Nephron (organoid): ENCODE measurements around the gene ESR2.

Source experiments
- H3K27ac Mint-ChIP-seq, 3 experiments: 2 replicates each; pipeline ENCODE4 v1.8.0; 2020; ENCODE audit warnings: mixed read lengths in 3 of 3, mild to moderate bottlenecking in 2 of 3, moderate library complexity in 1 of 3
- H3K27me3 Mint-ChIP-seq: 2 replicates; pipeline ENCODE4 v1.8.0; 2021; ENCODE audit warnings: low read depth, mild to moderate bottlenecking, moderate library complexity, mixed read lengths
- H3K36me3 Mint-ChIP-seq: 2 replicates; pipeline ENCODE4 v1.8.0; 2020; ENCODE audit warnings: low read depth, mixed read lengths
- H3K4me1 Mint-ChIP-seq: 2 replicates; pipeline ENCODE4 v1.8.0; 2020; ENCODE audit warnings: mixed read lengths
- H3K4me3 Mint-ChIP-seq, 3 experiments: 2 replicates each; pipeline ENCODE4 v1.8.0; 2020; ENCODE audit warnings: mild to moderate bottlenecking in 3 of 3, mixed read lengths in 3 of 3, moderate library complexity in 2 of 3
- H3K9me3 Mint-ChIP-seq: 2 replicates; pipeline ENCODE4 v1.8.0; 2020; ENCODE audit warnings: mixed read lengths
- TF ChIP-seq, protein P1 (sequence below), 3 experiments: fragments of 200-600 bp; sonication (generic); IDR thresholded peaks; one replicate each; pipeline ENCODE4 v1.5.0; 2021; ENCODE audit warnings: antibody characterized with exemption in 3 of 3; ENCODE audit not compliant: unreplicated experiment in 3 of 3

ESR2 gene

GRCh38 chr14:64194404-64194803, 99.8 kb downstream of the ESR2 start:
- TF ChIP-seq, protein P1, sequence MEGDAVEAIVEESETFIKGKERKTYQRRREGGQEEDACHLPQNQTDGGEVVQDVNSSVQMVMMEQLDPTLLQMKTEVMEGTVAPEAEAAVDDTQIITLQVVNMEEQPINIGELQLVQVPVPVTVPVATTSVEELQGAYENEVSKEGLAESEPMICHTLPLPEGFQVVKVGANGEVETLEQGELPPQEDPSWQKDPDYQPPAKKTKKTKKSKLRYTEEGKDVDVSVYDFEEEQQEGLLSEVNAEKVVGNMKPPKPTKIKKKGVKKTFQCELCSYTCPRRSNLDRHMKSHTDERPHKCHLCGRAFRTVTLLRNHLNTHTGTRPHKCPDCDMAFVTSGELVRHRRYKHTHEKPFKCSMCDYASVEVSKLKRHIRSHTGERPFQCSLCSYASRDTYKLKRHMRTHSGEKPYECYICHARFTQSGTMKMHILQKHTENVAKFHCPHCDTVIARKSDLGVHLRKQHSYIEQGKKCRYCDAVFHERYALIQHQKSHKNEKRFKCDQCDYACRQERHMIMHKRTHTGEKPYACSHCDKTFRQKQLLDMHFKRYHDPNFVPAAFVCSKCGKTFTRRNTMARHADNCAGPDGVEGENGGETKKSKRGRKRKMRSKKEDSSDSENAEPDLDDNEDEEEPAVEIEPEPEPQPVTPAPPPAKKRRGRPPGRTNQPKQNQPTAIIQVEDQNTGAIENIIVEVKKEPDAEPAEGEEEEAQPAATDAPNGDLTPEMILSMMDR (IDR thresholded peaks at IDR 0.05; ENCODE audit: unreplicated experiment in 3 of 3) = no peak
- Mint-ChIP-seq H3K4me1 (peaks cover 25% of the 10 kb centered on the region), H3K27ac (no peak overlapping the region), H3K36me3 (peaks cover 32% of the 10 kb centered on the region), H3K4me3 (no peak overlapping the region), H3K27me3 (no peaks in the 10 kb centered on the region), H3K9me3 (no peaks in the 10 kb centered on the region)

DNA sequence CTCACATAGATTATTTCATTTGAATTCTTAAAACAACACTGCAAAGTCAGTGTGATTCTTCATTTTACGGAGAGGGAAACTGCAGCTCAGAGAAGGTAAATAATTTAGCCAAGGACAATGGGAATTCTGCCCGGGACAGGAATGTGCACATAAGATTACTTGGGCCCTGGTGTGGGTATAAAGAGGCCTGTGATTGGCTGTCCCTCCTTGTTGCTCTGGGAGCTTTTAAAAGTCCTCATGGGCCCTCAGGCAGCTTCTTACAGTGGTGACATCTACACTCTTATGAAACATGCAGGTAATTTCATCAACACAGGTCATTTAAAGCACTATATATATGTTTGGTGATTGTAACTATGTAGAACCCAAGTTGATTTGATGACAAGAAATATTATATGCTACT, 100.3 kb downstream of the ESR2 start:
- no peaks in the 10 kb centered on the region for H3K9me3 Mint-ChIP-seq
- TF ChIP-seq, protein P1 (IDR thresholded peaks at IDR 0.05; ENCODE audit: unreplicated experiment in 3 of 3) = no peak
- peaks cover 32% of the 10 kb centered on the region for H3K36me3 Mint-ChIP-seq
- peak overlapping the region in 1 of 3 experiments; percentile 41 for H3K27ac Mint-ChIP-seq
- no peaks in the 10 kb centered on the region for H3K27me3 Mint-ChIP-seq
- no peak overlapping the region for H3K4me3 Mint-ChIP-seq
- peaks cover 21% of the 10 kb centered on the region for H3K4me1 Mint-ChIP-seq

- TF ChIP-seq, protein P1 (IDR thresholded peaks at IDR 0.05; ENCODE audit: unreplicated experiment in 3 of 3) = no peak
Measured at GRCh38 chr14:64191756-64192155, 102.4 kb downstream of the ESR2 start.

GRCh38 chr14:64190974-64191502, 103.1 kb downstream of the ESR2 start:
- Mint-ChIP-seq H3K4me3 (no peak overlapping the region), H3K9me3 (no peaks in the 10 kb centered on the region), H3K36me3 (peaks cover 48% of the 10 kb centered on the region), H3K27me3 (no peaks in the 10 kb centered on the region), H3K4me1 (peaks cover 8% of the 10 kb centered on the region), H3K27ac (no peak overlapping the region)
- TF ChIP-seq, protein P1 (IDR thresholded peaks at IDR 0.05; ENCODE audit: unreplicated experiment in 3 of 3) = no peak

More at GRCh38 chr14:64191756-64192155, 102.4 kb downstream of the ESR2 start:
- H3K36me3 Mint-ChIP-seq = peaks cover 41% of the 10 kb centered on the region
- H3K27me3 Mint-ChIP-seq = no peaks in the 10 kb centered on the region
- peaks cover 8% of the 10 kb centered on the region for H3K4me1 Mint-ChIP-seq
- H3K4me3 Mint-ChIP-seq = no peak overlapping the region
- H3K9me3 Mint-ChIP-seq = no peaks in the 10 kb centered on the region
- no peak overlapping the region for H3K27ac Mint-ChIP-seq

- Mint-ChIP-seq H3K4me3 (peak overlapping the region; percentile 15 to 33 (median 27)), H3K27me3 (no peaks in the 10 kb centered on the region), H3K36me3 (peaks cover 65% of the 10 kb centered on the region), H3K27ac (no peak overlapping the region), H3K4me1 (peaks cover 8% of the 10 kb centered on the region), H3K9me3 (peaks cover 11% of the 10 kb centered on the region)
- TF ChIP-seq, protein P1 (IDR thresholded peaks at IDR 0.05; ENCODE audit: unreplicated experiment in 3 of 3) = no peak
Measured at GRCh38 chr14:64187331-64187730, 106.8 kb downstream of the ESR2 start.
